IMR-90 (cell line): ENCODE data around the gene CHMP3.

ENCODE experiments used
- BHLHE40 ChIP-seq: fragments of 150-350 bp; IDR thresholded peaks from 2 replicates; pipeline ENCODE4 v1.6.1; 2016; ENCODE audit warnings: mild to moderate bottlenecking, low read depth, low read length
- CEBPB ChIP-seq: IDR thresholded peaks from 2 replicates; pipeline ENCODE4 v1.6.1; 2012; ENCODE audit warnings: low read depth, low read length, improper control_type of control experiment
- CTCF ChIP-seq: conservative IDR thresholded peaks from 2 replicates; pipeline ENCODE4 v1.5.1; 2012; ENCODE audit warnings: mild to moderate bottlenecking, low read depth, low read length, improper control_type of control experiment
- FOS ChIP-seq: fragments of 150-350 bp; IDR thresholded peaks from 2 replicates; pipeline ENCODE4 v1.6.1; 2016; ENCODE audit warnings: low read depth, low read length
- MAFK ChIP-seq: IDR thresholded peaks from 2 replicates; pipeline ENCODE4 v1.6.1; 2012; ENCODE audit warnings: low read depth, low read length, improper control_type of control experiment
- MAZ ChIP-seq: IDR thresholded peaks from 2 replicates; pipeline ENCODE4 v1.6.1; 2012; ENCODE audit warnings: low read depth, mild to moderate bottlenecking, low read length, improper control_type of control experiment, moderate library complexity, borderline replicate concordance
- MXI1 ChIP-seq: IDR thresholded peaks from 2 replicates; pipeline ENCODE4 v1.6.1; 2012; ENCODE audit warnings: low read depth, mild to moderate bottlenecking, low read length, moderate library complexity, borderline replicate concordance
- NFE2L2 ChIP-seq: fragments of 150-350 bp; IDR thresholded peaks from 2 replicates; pipeline ENCODE4 v1.6.1; 2016; ENCODE audit warnings: low read depth, mild to moderate bottlenecking, low read length
- POLR2A ChIP-seq: IDR thresholded peaks from 2 replicates; pipeline ENCODE4 v1.6.1; 2012; ENCODE audit warnings: mild to moderate bottlenecking, low read depth, low read length
- RAD21 ChIP-seq: IDR thresholded peaks from 2 replicates; pipeline ENCODE4 v1.6.1; 2012; ENCODE audit warnings: low read length, improper control_type of control experiment
- RCOR1 ChIP-seq: IDR thresholded peaks from 2 replicates; pipeline ENCODE4 v1.6.1; 2012; ENCODE audit warnings: mild to moderate bottlenecking, low read length, improper control_type of control experiment; ENCODE audit not compliant: insufficient replicate concordance
- SMC3 ChIP-seq: fragments of 150-350 bp; IDR thresholded peaks from 2 replicates; pipeline ENCODE4 v1.6.1; 2016; ENCODE audit warnings: low read depth, mild to moderate bottlenecking, antibody characterized with exemption, low read length, moderate library complexity
- TF ChIP-seq, protein P1 (sequence below): fragments of 150-350 bp; IDR thresholded peaks from 2 replicates; pipeline ENCODE4 v1.6.1; 2017; ENCODE audit warnings: mild to moderate bottlenecking, antibody characterized with exemption, low read length, low read depth
- TF ChIP-seq, protein P2 (sequence below): fragments of 150-350 bp; IDR thresholded peaks from 2 replicates; pipeline ENCODE4 v1.6.1; 2016; ENCODE audit warnings: low read depth, mild to moderate bottlenecking, low read length, moderate library complexity, borderline replicate concordance

GRCh38 chr2:86593266-86593665 is 30.0 kb upstream of the CHMP3 start:
- TF ChIP-seq CTCF = no peak
- TF ChIP-seq POLR2A = no peak
- TF ChIP-seq, protein P1, sequence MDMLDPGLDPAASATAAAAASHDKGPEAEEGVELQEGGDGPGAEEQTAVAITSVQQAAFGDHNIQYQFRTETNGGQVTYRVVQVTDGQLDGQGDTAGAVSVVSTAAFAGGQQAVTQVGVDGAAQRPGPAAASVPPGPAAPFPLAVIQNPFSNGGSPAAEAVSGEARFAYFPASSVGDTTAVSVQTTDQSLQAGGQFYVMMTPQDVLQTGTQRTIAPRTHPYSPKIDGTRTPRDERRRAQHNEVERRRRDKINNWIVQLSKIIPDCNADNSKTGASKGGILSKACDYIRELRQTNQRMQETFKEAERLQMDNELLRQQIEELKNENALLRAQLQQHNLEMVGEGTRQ = no peak
- no peak for TF ChIP-seq MXI1
- no peak for TF ChIP-seq CEBPB
- TF ChIP-seq FOS = no peak
- no peak for TF ChIP-seq MAZ
- TF ChIP-seq NFE2L2 = no peak
- TF ChIP-seq BHLHE40 = no peak
- TF ChIP-seq SMC3 = no peak
- TF ChIP-seq RAD21 = no peak
- TF ChIP-seq MAFK = no peak
- TF ChIP-seq, protein P2, sequence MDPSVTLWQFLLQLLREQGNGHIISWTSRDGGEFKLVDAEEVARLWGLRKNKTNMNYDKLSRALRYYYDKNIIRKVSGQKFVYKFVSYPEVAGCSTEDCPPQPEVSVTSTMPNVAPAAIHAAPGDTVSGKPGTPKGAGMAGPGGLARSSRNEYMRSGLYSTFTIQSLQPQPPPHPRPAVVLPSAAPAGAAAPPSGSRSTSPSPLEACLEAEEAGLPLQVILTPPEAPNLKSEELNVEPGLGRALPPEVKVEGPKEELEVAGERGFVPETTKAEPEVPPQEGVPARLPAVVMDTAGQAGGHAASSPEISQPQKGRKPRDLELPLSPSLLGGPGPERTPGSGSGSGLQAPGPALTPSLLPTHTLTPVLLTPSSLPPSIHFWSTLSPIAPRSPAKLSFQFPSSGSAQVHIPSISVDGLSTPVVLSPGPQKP = no peak
- no peak for TF ChIP-seq RCOR1
